Liver (tissue), 9 donors: ENCODE results near the gene GRIP2. TPM values are rescaled to one million over a fixed set of nuclear protein-coding genes. Genes with fewer than 3 reads are reported as not detected.

ENCODE experiments used
- DNase-seq: peaks from one replicate; pipeline ENCODE4 v3.0.0-alpha.2; 2017; ENCODE audit warnings: low spot score
- H3K27ac ChIP-seq, 2 donors: one replicate each; pipeline ENCODE4 v1.7.0; 2013; ENCODE audit warnings: inconsistent platforms in 2 of 2, low read length in 2 of 2, control low read depth in 1 of 2, low read depth in 1 of 2, mild to moderate bottlenecking in 1 of 2
- H3K27me3 ChIP-seq, 4 donors: one replicate each; pipeline versions ENCODE4 v1.6.1 to v1.7.0; 2013; ENCODE audit warnings: low read length in 3 of 4, inconsistent platforms in 1 of 4, mild to moderate bottlenecking in 1 of 4, moderate library complexity in 1 of 4; ENCODE audit not compliant: control insufficient read depth in 4 of 4, insufficient read depth in 4 of 4
- H3K36me3 ChIP-seq, 4 donors: one replicate each; pipeline versions ENCODE4 v1.6.1 to v1.7.0; 2013; ENCODE audit warnings: low read length in 3 of 4, mild to moderate bottlenecking in 3 of 4, low read depth in 1 of 4, moderate library complexity in 1 of 4; ENCODE audit not compliant: control insufficient read depth in 4 of 4, insufficient read depth in 3 of 4
- H3K4me1 ChIP-seq, 4 donors: one replicate each; pipeline versions ENCODE4 v1.6.1 to v1.7.0; 2013; ENCODE audit warnings: low read length in 3 of 4, mild to moderate bottlenecking in 3 of 4, moderate library complexity in 1 of 4; ENCODE audit not compliant: control insufficient read depth in 4 of 4, insufficient read depth in 4 of 4
- H3K4me3 ChIP-seq, 3 donors: one replicate each; pipeline versions ENCODE4 v1.6.1 to v1.7.0; 2013; ENCODE audit warnings: low read length in 3 of 3, control low read depth in 1 of 3, low read depth in 1 of 3, mild to moderate bottlenecking in 1 of 3
- H3K9ac ChIP-seq, 2 donors: one replicate each; pipeline ENCODE4 v1.7.0; 2013; ENCODE audit warnings: low read length in 2 of 2, mild to moderate bottlenecking in 2 of 2, moderate library complexity in 2 of 2, control low read depth in 1 of 2, low read depth in 1 of 2
- H3K9me3 ChIP-seq, 4 donors: one replicate each; pipeline versions ENCODE4 v1.6.1 to v1.7.0; 2013; ENCODE audit warnings: low read length in 3 of 4; ENCODE audit not compliant: control insufficient read depth in 4 of 4
- ATF3 ChIP-seq: IDR thresholded peaks from 2 replicates; pipeline ENCODE4 v1.6.1; 2016; ENCODE audit warnings: antibody characterized with exemption
- CTCF ChIP-seq: fragments of 150-350 bp; IDR thresholded peaks from 2 replicates; pipeline ENCODE4 v1.5.1; 2017; ENCODE audit warnings: improper control_type of control experiment, low read depth, low read length; ENCODE audit not compliant: missing input control
- EGR1 ChIP-seq, 2 donors: IDR thresholded peaks; 2 replicates each; pipeline ENCODE4 v1.6.1; 2016 to 2018; ENCODE audit warnings: antibody characterized with exemption in 2 of 2, low read depth in 2 of 2
- FOXA2 ChIP-seq: IDR thresholded peaks from 2 replicates; pipeline ENCODE4 v1.6.1; 2016; ENCODE audit warnings: antibody characterized with exemption
- HNF4G ChIP-seq: IDR thresholded peaks from 2 replicates; pipeline ENCODE4 v1.6.1; 2016; ENCODE audit warnings: antibody characterized with exemption
- JUND ChIP-seq, 2 donors: IDR thresholded peaks; 2 replicates each; pipeline ENCODE4 v1.6.1; 2016; ENCODE audit warnings: antibody characterized with exemption in 2 of 2
- NR2F2 ChIP-seq: IDR thresholded peaks from 2 replicates; pipeline ENCODE4 v1.6.1; 2016; ENCODE audit warnings: antibody characterized with exemption
- REST ChIP-seq: IDR thresholded peaks from 2 replicates; pipeline ENCODE4 v1.6.1; 2016; ENCODE audit warnings: antibody characterized with exemption, mild to moderate bottlenecking
- RXRA ChIP-seq, 2 donors: IDR thresholded peaks; 2 replicates each; pipeline ENCODE4 v1.6.1; 2017 to 2018; ENCODE audit warnings: antibody characterized with exemption in 2 of 2, mild to moderate bottlenecking in 1 of 2
- SP1 ChIP-seq: IDR thresholded peaks from 2 replicates; pipeline ENCODE4 v1.6.1; 2018; ENCODE audit warnings: antibody characterized with exemption, mild to moderate bottlenecking
- YY1 ChIP-seq: IDR thresholded peaks from 2 replicates; pipeline ENCODE4 v1.6.1; 2016; ENCODE audit warnings: antibody characterized with exemption, mild to moderate bottlenecking
- ZBTB33 ChIP-seq: IDR thresholded peaks from 2 replicates; pipeline ENCODE4 v1.6.1; 2016; ENCODE audit warnings: antibody characterized with exemption
- WGBS: extraction: QIAGEN DNeasy Blood & Tissue Kit; methylation state at CpG from one replicate; pipeline ENCODE4 v1.1.7; 2013; 5-methylcytosine and 5-hydroxymethylcytosine counted together
- polyA plus RNA-seq, 2 donors: library from polyadenylated mRNA; stranded (reverse) in 1 of 2; unstranded in 1 of 2; fragments of 200-250 nt in 1 of 2; fragments of >200 nt in 1 of 2; fragmentation: Nextera tagmentation in 1 of 2; extraction: Ambion mirVana in 1 of 2; gene quantifications; one replicate each; pipeline versions ENCODE4 v1.2.1 to v1.2.3, GENCODE V29; 2013 to 2015
- total RNA-seq, 2 donors: library from RNA; depleted of rRNA; stranded (reverse); fragments of >200 nt; gene quantifications; one replicate each; pipeline ENCODE4 v1.2.3, GENCODE V29; 2014
- donor health status: healthy.
- donor health status: healthy.
- donor health status: healthy.
- donor health status: healthy.
- donor health status: healthy.

The GRIP2 gene
- total and polyA plus RNA-seq, 4 donors, result 0.05 to 0.33 (median 0.09) TPM; not detected in 1

- TF ChIP-seq HNF4G (no peak), REST (no peak), JUND (IDR thresholded peaks at IDR 0.05) (no peak), ATF3 (no peak), YY1 (no peak)
Measured at GRCh38 chr3:14483286-14483685, 56.9 kb downstream of the GRIP2 start (continued).

GRCh38 chr3:14482271-14482721, 57.8 kb downstream of the GRIP2 start:
- whole genome bisulfite sequencing, result 73% methylated on average over 2 of the region's 2 CpGs
- H3K9me3 ChIP-seq, result no peaks in the 10 kb centered on the region
- H3K4me3 ChIP-seq, result no peak overlapping the region
- H3K27ac ChIP-seq, result no peak overlapping the region
- H3K4me1 ChIP-seq, result peaks cover 0 to 1% (median 0%) of the 10 kb centered on the region in 4 donors
- no peaks in the 10 kb centered on the region for H3K27me3 ChIP-seq
- no peak overlapping the region for H3K9ac ChIP-seq
- no peak for DNase-seq
- TF ChIP-seq SP1 (peak; percentile 21), NR2F2 (peak; percentile 95), FOXA2 (no peak), EGR1 (IDR thresholded peaks at IDR 0.05; ENCODE audit: low read depth in 2 of 2) (no peak)
- H3K36me3 ChIP-seq, result no peaks in the 10 kb centered on the region

GRCh38 chr3:14481646-14482036, 58.5 kb downstream of the GRIP2 start:
- H3K9ac ChIP-seq, result no peak overlapping the region
- no peak for DNase-seq
- no peak for TF ChIP-seq CTCF
- no peak for TF ChIP-seq ATF3
- no peak for TF ChIP-seq SP1
- no peak for TF ChIP-seq ZBTB33
- TF ChIP-seq NR2F2, result no peak
- no peak for TF ChIP-seq HNF4G
- TF ChIP-seq RXRA (IDR thresholded peaks at IDR 0.05), result no peak
- no peaks in the 10 kb centered on the region for H3K9me3 ChIP-seq
- H3K27me3 ChIP-seq, result no peaks in the 10 kb centered on the region
- H3K4me1 ChIP-seq, result peaks cover 0 to 1% (median 0%) of the 10 kb centered on the region in 4 donors
- H3K27ac ChIP-seq, result no peak overlapping the region
- H3K4me3 ChIP-seq, result no peak overlapping the region
- no peaks in the 10 kb centered on the region for H3K36me3 ChIP-seq
- WGBS, result 97% methylated on average over 13 of the region's 13 CpGs
